SK-N-SH (cell line): ENCODE results near the gene JAG2. TPM values are rescaled to one million over a fixed set of nuclear protein-coding genes. Genes with fewer than 3 reads are reported as not detected.
A peak's percentile ranks its signal among the peaks of the same experiment; 100 is the strongest.

ENCODE experiments used
- CTCF ChIA-PET: fragments of 300-600, 350-600 bp; formaldehyde crosslinking; extraction: SDS; loops from one replicate; lab custom pipeline; 2021; lab: Yijun Ruan, JAX
- POLR2A ChIA-PET: fragments of 350-600 bp; sonication (Branson Sonifier 250); formaldehyde crosslinking; extraction: SDS; loops from one replicate; lab custom pipeline; 2020; ENCODE audit warnings: antibody characterized with exemption, inconsistent platforms; lab: Yijun Ruan, JAX
- DNase-seq: peaks from one replicate; pipeline ENCODE4 v3.0.0; 2012
- H2AFZ ChIP-seq: fragments of 200-600 bp; sonication (generic); 2 replicates; pipeline ENCODE4 v1.8.1; 2016; ENCODE audit warnings: antibody characterized with exemption, mild to moderate bottlenecking, low read depth
- H3F3A ChIP-seq: fragments of 200-600 bp; sonication (generic); replicated peaks from 2 replicates; pipeline ENCODE3; 2016; ENCODE audit warnings: antibody characterized with exemption, mild to moderate bottlenecking; ENCODE audit not compliant: insufficient read depth
- H3K27ac ChIP-seq, 2 experiments: fragments of 200-500 bp in 1 of 2; fragments of 200-600 bp in 1 of 2; sonication (Bioruptor generic) in 1 of 2; sonication (generic), shearing (Covaris generic) in 1 of 2; 2 replicates each; pipeline versions ENCODE4 v1.5.1 to v1.6.1; 2014 to 2016; ENCODE audit warnings: low read depth in 2 of 2, inconsistent platforms in 1 of 2, low read length in 1 of 2, mild to moderate bottlenecking in 1 of 2, mixed read lengths in 1 of 2
- H3K27me3 ChIP-seq: fragments of 200-600 bp; sonication (generic), shearing (Covaris generic); 2 replicates; pipeline ENCODE4 v1.6.1; 2016; ENCODE audit warnings: mixed run types; ENCODE audit not compliant: insufficient read depth
- H3K36me3 ChIP-seq, 2 experiments: fragments of 200-500 bp in 1 of 2; fragments of 200-600 bp in 1 of 2; sonication (Bioruptor generic) in 1 of 2; sonication (generic) in 1 of 2; replicated peaks in 1 of 2; 2 replicates each; pipeline versions ENCODE3 to v1.5.1; 2014 to 2016; ENCODE audit warnings: low read length in 1 of 2, mild to moderate bottlenecking in 1 of 2; ENCODE audit not compliant: insufficient read depth in 2 of 2, control insufficient read depth in 1 of 2
- H3K4me1 ChIP-seq, 2 experiments: fragments of 200-500 bp in 1 of 2; fragments of 200-600 bp in 1 of 2; sonication (Bioruptor generic) in 1 of 2; sonication (generic), shearing (Covaris generic) in 1 of 2; 2 replicates each; pipeline versions ENCODE4 v1.5.1 to v1.6.1; 2014 to 2016; ENCODE audit warnings: low read depth in 1 of 2, low read length in 1 of 2, mixed run types in 1 of 2; ENCODE audit not compliant: insufficient read depth in 2 of 2, control insufficient read depth in 1 of 2
- H3K4me2 ChIP-seq: fragments of 200-600 bp; sonication (generic), shearing (Covaris generic); 2 replicates; pipeline ENCODE4 v1.6.1; 2017; ENCODE audit warnings: mixed run types
- H3K4me3 ChIP-seq, 2 experiments: fragments of 200-500 bp in 1 of 2; fragments of 200-600 bp in 1 of 2; sonication (Bioruptor generic) in 1 of 2; sonication (generic), shearing (Covaris generic) in 1 of 2; 2 replicates each; pipeline versions ENCODE4 v1.5.1 to v1.8.1; 2014 to 2016; ENCODE audit warnings: low read depth in 2 of 2, inconsistent platforms in 1 of 2, low read length in 1 of 2, mild to moderate bottlenecking in 1 of 2, mixed read lengths in 1 of 2, moderate library complexity in 1 of 2
- H3K79me2 ChIP-seq: fragments of 200-600 bp; sonication (generic); 2 replicates; pipeline ENCODE4 v1.8.1; 2017; ENCODE audit warnings: mild to moderate bottlenecking; ENCODE audit not compliant: insufficient read depth
- H3K9ac ChIP-seq: fragments of 200-600 bp; sonication (generic); 2 replicates; pipeline ENCODE4 v1.6.1; 2017; ENCODE audit warnings: mixed run types
- H3K9me2 ChIP-seq: fragments of 200-600 bp; sonication (generic); 2 replicates; pipeline ENCODE4 v1.6.1; 2017; ENCODE audit warnings: mixed run types
- H3K9me3 ChIP-seq: fragments of 200-600 bp; sonication (generic); 2 replicates; pipeline ENCODE4 v1.6.1; 2017; ENCODE audit warnings: mixed run types, mild to moderate bottlenecking, moderate library complexity
- H4K20me1 ChIP-seq: fragments of 200-600 bp; sonication (generic); 2 replicates; pipeline ENCODE4 v1.6.1; 2017; ENCODE audit warnings: mild to moderate bottlenecking, mixed run types; ENCODE audit not compliant: insufficient read depth
- CHD2 ChIP-seq: fragments of 150-350 bp; IDR thresholded peaks from 2 replicates; pipeline ENCODE4 v1.6.1; 2018; ENCODE audit warnings: low read length; ENCODE audit not compliant: partially characterized antibody
- EP300 ChIP-seq, 2 experiments: IDR thresholded peaks; 2 replicates each; pipeline versions ENCODE4 v1.4.0 to v1.6.1; 2012; ENCODE audit warnings: borderline replicate concordance in 1 of 2, low read depth in 1 of 2, low read length in 1 of 2
- FOSL2 ChIP-seq: IDR thresholded peaks from 2 replicates; pipeline ENCODE4 v1.4.0; 2012; ENCODE audit warnings: low read depth, mild to moderate bottlenecking, moderate library complexity, borderline replicate concordance
- FOXJ3 ChIP-seq: sonication (generic); formaldehyde crosslinking; IDR thresholded peaks from 2 replicates; pipeline ENCODE4 v1.5.1; 2020; ENCODE audit warnings: mild to moderate bottlenecking, missing genetic modification reagents
- FOXM1 ChIP-seq: IDR thresholded peaks from 2 replicates; pipeline ENCODE4 v1.4.0; 2012; ENCODE audit warnings: low read depth, mild to moderate bottlenecking
- MXI1 ChIP-seq: IDR thresholded peaks from 2 replicates; pipeline ENCODE4 v1.6.1; 2012; ENCODE audit warnings: mild to moderate bottlenecking, low read depth, low read length, improper control_type of control experiment
- NFIC ChIP-seq: IDR thresholded peaks from 2 replicates; pipeline ENCODE4 v1.4.0; 2012; ENCODE audit warnings: borderline replicate concordance
- RAD21 ChIP-seq: IDR thresholded peaks from 2 replicates; pipeline ENCODE4 v1.6.1; 2012; ENCODE audit warnings: mild to moderate bottlenecking, low read length
- RCOR1 ChIP-seq: fragments of 150-350 bp; IDR thresholded peaks from 2 replicates; pipeline ENCODE4 v1.6.1; 2017; ENCODE audit warnings: antibody characterized with exemption, low read length
- RXRA ChIP-seq: IDR thresholded peaks from 2 replicates; pipeline ENCODE4 v1.4.0; 2012; ENCODE audit warnings: low read depth, mild to moderate bottlenecking, borderline replicate concordance
- TEAD4 ChIP-seq: IDR thresholded peaks from 2 replicates; pipeline ENCODE4 v1.4.0; 2012; ENCODE audit warnings: mild to moderate bottlenecking, borderline replicate concordance; ENCODE audit not compliant: insufficient read depth
- YY1 ChIP-seq: IDR thresholded peaks from 2 replicates; pipeline ENCODE4 v1.4.0; 2012; ENCODE audit warnings: low read depth, mild to moderate bottlenecking
- ZBTB33 ChIP-seq: IDR thresholded peaks from 2 replicates; pipeline ENCODE4 v1.4.0; 2012; ENCODE audit warnings: low read depth, borderline replicate concordance
- WGBS: methylation state at CpG from one replicate; pipeline ENCODE4 v1.1.6; 2017; ENCODE audit warnings: low lambda C conversion rate; 5-methylcytosine and 5-hydroxymethylcytosine counted together
- polyA plus RNA-seq, 3 experiments: library from polyadenylated mRNA; depleted of rRNA; stranded (reverse); fragments of >200 nt; gene quantifications; 2 replicates each; pipeline ENCODE4 v1.2.3, GENCODE V29; 2012
- TF ChIP-seq, protein P1 (sequence below): fragments of 150-350 bp; IDR thresholded peaks from 2 replicates; pipeline ENCODE4 v1.6.1; 2016; ENCODE audit warnings: mild to moderate bottlenecking, low read depth, low read length
- TF ChIP-seq, protein P2 (sequence below): IDR thresholded peaks from 2 replicates; pipeline ENCODE4 v1.4.0; 2012; ENCODE audit warnings: low read depth, borderline replicate concordance

The JAG2 gene
- polyA plus RNA-seq, 1 of the 3 experiments (the other 2 are of a cell fraction), result 1.7 TPM

- WGBS, result 76% methylated on average over 5 of the region's 16 CpGs
- Histone ChIP-seq H3F3A (no peaks in the 10 kb centered on the region), H3K4me1 (peaks cover 0 to 97% of the 10 kb centered on the region in 2 experiments; a peak in 1 of 4 replicates), H3K4me2 (no peak overlapping the region), H3K9me2 (no peaks in the 10 kb centered on the region), H3K9ac (no peak overlapping the region), H2AFZ (no peak overlapping the region), H3K4me3 (no peak overlapping the region), H3K79me2 (no peaks in the 10 kb centered on the region), H4K20me1 (no peaks in the 10 kb centered on the region), H3K9me3 (no peaks in the 10 kb centered on the region), H3K27me3 (no peaks in the 10 kb centered on the region), H3K36me3 (peaks cover 0 to 14% of the 10 kb centered on the region in 2 experiments), H3K27ac (peak overlapping the region in 1 of 2 experiments; percentile 87; a peak in 2 of 4 replicates)
- no peak for DNase-seq
- TF ChIP-seq TEAD4 (no peak), RAD21 (no peak), EP300 (IDR thresholded peaks at IDR 0.05; ENCODE audit: borderline replicate concordance in 1 of 2, low read depth in 1 of 2, low read length in 1 of 2) (no peak), FOXJ3 (no peak), FOXM1 (no peak), ZBTB33 (no peak), FOSL2 (no peak)
- TF ChIP-seq, protein P1, sequence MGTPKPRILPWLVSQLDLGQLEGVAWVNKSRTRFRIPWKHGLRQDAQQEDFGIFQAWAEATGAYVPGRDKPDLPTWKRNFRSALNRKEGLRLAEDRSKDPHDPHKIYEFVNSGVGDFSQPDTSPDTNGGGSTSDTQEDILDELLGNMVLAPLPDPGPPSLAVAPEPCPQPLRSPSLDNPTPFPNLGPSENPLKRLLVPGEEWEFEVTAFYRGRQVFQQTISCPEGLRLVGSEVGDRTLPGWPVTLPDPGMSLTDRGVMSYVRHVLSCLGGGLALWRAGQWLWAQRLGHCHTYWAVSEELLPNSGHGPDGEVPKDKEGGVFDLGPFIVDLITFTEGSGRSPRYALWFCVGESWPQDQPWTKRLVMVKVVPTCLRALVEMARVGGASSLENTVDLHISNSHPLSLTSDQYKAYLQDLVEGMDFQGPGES, result no peak
- TF ChIP-seq, protein P2, sequence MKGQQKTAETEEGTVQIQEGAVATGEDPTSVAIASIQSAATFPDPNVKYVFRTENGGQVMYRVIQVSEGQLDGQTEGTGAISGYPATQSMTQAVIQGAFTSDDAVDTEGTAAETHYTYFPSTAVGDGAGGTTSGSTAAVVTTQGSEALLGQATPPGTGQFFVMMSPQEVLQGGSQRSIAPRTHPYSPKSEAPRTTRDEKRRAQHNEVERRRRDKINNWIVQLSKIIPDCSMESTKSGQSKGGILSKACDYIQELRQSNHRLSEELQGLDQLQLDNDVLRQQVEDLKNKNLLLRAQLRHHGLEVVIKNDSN, result no peak
- ChIA-PET CTCF (interaction anchor here (0.9 to 1.8 kb wide), 6 partner anchors 8 to 271 kb away, joined by 3 to 5 read pairs (median 4); partner anchors contain the start of gene BTBD6), POLR2A (interaction anchor here (0.7 kb wide), 1 partner anchor 79 kb away, joined by 3 read pairs; no protein-coding TSS in a partner anchor)
Measured at GRCh38 chr14:105209646-105210045, 41.1 kb upstream of the JAG2 start.

GRCh38 chr14:105209091-105209490, 40.5 kb upstream of the JAG2 start:
- TF ChIP-seq RXRA, result no peak
- TF ChIP-seq TEAD4, result no peak
- TF ChIP-seq FOXJ3, result peak; percentile 60; the same call in 1 of the 2 replicates
- TF ChIP-seq MXI1, result peak; percentile 13; the same call in 1 of the 2 replicates
- TF ChIP-seq YY1, result no peak
- peak; percentile 34 for TF ChIP-seq CHD2
- no peak for TF ChIP-seq NFIC
- peak in 1 of 2 experiments; percentile 73; a peak in 1 of 4 replicates for TF ChIP-seq EP300 (IDR thresholded peaks at IDR 0.05; ENCODE audit: borderline replicate concordance in 1 of 2, low read depth in 1 of 2, low read length in 1 of 2)
- peak; percentile 31; the same call in 1 of the 2 replicates for TF ChIP-seq RCOR1
- H3F3A ChIP-seq, result no peaks in the 10 kb centered on the region
- peaks cover 0 to 98% of the 10 kb centered on the region in 2 experiments; a peak in 1 of 4 replicates for H3K4me1 ChIP-seq
- H3K9me2 ChIP-seq, result no peaks in the 10 kb centered on the region
- 84% methylated on average over 4 of the region's 8 CpGs for WGBS
- no peak overlapping the region for H2AFZ ChIP-seq
- H3K4me2 ChIP-seq, result no peak overlapping the region
- POLR2A ChIA-PET, result interaction anchor here (0.7 kb wide), 1 partner anchor 80 kb away, joined by 3 read pairs; no protein-coding TSS in a partner anchor
- no peak overlapping the region for H3K4me3 ChIP-seq
- H3K79me2 ChIP-seq, result no peaks in the 10 kb centered on the region
- no peaks in the 10 kb centered on the region for H4K20me1 ChIP-seq
- peak overlapping the region in 1 of 2 experiments; percentile 87; a peak in 2 of 4 replicates for H3K27ac ChIP-seq
- H3K9me3 ChIP-seq, result no peaks in the 10 kb centered on the region
- no peaks in the 10 kb centered on the region for H3K27me3 ChIP-seq
- peak; percentile 89 for DNase-seq
- H3K9ac ChIP-seq, result no peak overlapping the region
- H3K36me3 ChIP-seq, result peaks cover 0 to 14% of the 10 kb centered on the region in 2 experiments
- CTCF ChIA-PET, result interaction anchor here (0.9 to 1.8 kb wide), 7 partner anchors 8 to 272 kb away, joined by 3 to 5 read pairs (median 3); partner anchors contain the start of gene BTBD6
